Epithelial cell of esophagus (primary cell): ENCODE data around the gene GLT8D2.

Source experiments
- DNase-seq: peaks from one replicate; pipeline ENCODE4 v3.0.0; 2010; ENCODE audit warnings: low read depth
- H3K4me3 ChIP-seq: 2 replicates; pipeline ENCODE4 v1.5.1; 2011; ENCODE audit warnings: mild to moderate bottlenecking, low read length, control low read depth
- TF ChIP-seq, protein P1 (sequence below): IDR thresholded peaks from 2 replicates; pipeline ENCODE4 v1.5.1; 2011; ENCODE audit warnings: low read depth, mild to moderate bottlenecking, low read length, control low read depth, inconsistent platforms; ENCODE audit not compliant: insufficient read depth; ENCODE audit errors: missing control alignments

Gene GLT8D2

GRCh38 chr12:103944964-103945363 lies 105.0 kb downstream of the GLT8D2 start:
- no peak overlapping the region for H3K4me3 ChIP-seq
- TF ChIP-seq, protein P1, sequence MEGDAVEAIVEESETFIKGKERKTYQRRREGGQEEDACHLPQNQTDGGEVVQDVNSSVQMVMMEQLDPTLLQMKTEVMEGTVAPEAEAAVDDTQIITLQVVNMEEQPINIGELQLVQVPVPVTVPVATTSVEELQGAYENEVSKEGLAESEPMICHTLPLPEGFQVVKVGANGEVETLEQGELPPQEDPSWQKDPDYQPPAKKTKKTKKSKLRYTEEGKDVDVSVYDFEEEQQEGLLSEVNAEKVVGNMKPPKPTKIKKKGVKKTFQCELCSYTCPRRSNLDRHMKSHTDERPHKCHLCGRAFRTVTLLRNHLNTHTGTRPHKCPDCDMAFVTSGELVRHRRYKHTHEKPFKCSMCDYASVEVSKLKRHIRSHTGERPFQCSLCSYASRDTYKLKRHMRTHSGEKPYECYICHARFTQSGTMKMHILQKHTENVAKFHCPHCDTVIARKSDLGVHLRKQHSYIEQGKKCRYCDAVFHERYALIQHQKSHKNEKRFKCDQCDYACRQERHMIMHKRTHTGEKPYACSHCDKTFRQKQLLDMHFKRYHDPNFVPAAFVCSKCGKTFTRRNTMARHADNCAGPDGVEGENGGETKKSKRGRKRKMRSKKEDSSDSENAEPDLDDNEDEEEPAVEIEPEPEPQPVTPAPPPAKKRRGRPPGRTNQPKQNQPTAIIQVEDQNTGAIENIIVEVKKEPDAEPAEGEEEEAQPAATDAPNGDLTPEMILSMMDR, result no peak
- no peak for DNase-seq
